GM18907 (cell line): ENCODE results near the gene DLX1.
"Not testable (repeated sequence)": the region's sequence is repeated elsewhere in the genome, so short reads cannot be mapped to it uniquely, and the experiment has no call there.

ENCODE experiments used
- ATAC-seq: cut with Tn5 transposase; IDR thresholded peaks from one replicate; pipeline ENCODE4 v1.9.1; 2021; ENCODE audit warnings: mild to moderate bottlenecking, moderate library complexity; ENCODE audit not compliant: unreplicated experiment

The DLX1 gene

DNA sequence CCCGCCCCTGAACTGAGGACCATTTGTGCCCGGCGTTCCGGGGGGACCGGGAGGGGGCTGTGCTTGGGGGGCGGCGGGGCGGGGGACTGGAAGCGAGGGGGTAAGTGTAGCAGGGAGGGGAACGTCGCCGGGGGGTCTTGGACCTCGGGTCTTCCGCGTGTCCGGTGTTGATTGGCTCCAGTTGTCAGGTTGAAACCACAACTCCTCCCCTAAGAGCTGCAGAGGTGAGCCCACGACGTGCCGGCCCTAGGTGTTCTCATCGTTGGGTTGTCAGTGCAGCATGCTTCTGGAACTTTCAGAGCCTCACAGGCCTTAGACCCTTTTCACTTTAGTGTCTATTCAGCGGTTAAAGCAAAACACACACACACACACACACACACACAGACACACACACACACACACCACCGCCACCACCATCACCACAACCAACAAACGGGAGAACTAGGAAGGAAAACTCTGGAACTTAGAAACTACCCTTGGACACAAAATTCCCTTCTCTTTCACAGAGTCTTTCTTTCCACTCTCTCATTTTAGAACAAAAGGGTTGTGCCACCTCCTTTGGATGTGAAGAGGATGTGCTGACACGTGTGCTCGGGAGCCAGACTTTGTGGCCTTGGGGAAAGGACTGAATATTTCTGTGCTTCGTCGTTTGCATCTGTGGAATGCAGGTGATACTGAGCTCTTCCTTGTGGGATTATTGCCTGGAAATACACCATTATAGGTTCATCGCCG, 24.1 kb downstream of the DLX1 start:
- ATAC-seq, result no peak

DNA sequence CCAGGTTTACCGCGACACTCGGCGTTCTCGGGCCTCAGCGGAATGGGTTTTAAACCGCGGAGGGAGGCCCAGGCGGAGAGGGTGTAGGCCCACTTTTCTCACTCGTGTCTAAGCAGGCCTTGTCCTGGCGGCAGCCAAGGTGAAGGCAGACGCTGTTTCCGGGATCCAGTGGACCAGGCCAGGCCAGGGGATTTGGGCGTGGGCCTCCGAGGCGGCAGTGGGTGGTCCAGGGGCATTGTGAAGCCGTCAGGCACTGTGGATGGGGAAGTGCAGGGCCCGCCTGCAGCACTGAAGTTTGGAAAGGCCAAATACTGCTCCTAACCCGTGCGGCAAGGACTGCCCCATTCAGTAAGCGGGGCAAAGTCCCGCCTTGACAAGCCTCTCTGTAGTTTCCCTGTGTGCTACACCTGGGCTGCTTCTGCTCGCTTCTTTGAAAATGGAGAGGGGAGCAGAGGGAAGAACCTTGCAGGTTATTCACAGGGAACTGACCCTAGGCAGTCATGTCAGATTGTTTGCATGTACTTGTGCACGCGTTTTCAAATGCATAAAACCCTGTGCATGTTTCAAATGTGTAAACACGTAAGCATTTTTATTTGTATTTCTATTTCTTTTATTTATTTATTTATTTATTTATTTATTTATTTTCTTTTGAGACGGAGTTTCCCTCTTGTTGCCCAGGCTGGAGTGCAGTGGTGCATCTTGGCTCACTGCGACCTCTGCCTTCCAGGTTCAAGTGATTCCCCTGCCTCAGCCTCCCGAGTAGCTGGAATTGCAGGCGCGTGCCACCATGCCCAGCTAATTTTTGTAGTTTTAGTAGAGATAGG, 24.9 kb downstream of the DLX1 start:
- ATAC-seq, result no peak

- ATAC-seq, result no peak
Observed at GRCh38 chr2:172113617-172114016, 28.3 kb downstream of the DLX1 start.

GRCh38 chr2:172114176-172114575, 28.9 kb downstream of the DLX1 start:
- ATAC-seq, result not testable (repeated sequence)

- no peak for ATAC-seq
Observed at GRCh38 chr2:172114579-172114978, 29.3 kb downstream of the DLX1 start.

GRCh38 chr2:172116107-172116506, 30.8 kb downstream of the DLX1 start:
- ATAC-seq, result no peak

GRCh38 chr2:172119089-172119488, 33.8 kb downstream of the DLX1 start:
- ATAC-seq, result no peak

DNA sequence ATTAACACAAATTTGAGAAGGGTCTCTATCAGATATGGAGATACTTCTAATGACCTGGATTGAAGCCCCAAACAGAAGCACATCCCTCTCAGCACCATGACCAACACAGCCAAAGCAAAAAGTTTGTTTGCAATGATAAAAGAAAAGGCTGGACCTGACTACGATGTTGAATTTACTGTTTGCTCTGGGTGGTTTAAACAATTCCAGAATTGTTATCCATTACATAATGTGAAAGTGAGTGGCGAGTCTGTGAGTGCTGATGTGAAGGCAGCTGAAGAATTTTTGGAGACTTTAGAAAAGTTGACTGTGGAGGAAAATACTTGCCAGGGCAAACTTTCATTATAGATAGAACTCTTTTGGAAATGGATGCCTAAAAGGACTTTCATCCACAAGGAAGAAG, 34.8 kb downstream of the DLX1 start:
- no peak for ATAC-seq

DNA sequence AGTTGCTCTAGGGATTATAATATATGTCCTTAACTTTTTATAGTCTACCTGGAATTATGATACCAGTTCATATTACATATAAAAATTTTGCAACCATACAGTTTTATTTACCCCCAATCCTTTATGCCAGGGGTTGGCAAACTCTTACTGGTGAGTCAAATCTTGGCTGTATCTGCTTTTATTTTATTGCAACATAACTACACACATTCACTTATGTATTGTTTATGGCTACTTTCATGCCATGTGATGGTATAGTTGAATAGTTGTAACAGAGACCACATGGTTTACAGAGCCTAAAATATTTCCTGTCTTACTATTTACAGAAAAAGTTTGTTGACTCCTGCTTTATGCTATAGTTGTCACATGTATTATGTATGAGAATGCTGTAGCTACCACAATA, 43.2 kb downstream of the DLX1 start:
- no peak for ATAC-seq

GRCh38 chr2:172129404-172129803, 44.1 kb downstream of the DLX1 start:
- ATAC-seq, result no peak

DNA sequence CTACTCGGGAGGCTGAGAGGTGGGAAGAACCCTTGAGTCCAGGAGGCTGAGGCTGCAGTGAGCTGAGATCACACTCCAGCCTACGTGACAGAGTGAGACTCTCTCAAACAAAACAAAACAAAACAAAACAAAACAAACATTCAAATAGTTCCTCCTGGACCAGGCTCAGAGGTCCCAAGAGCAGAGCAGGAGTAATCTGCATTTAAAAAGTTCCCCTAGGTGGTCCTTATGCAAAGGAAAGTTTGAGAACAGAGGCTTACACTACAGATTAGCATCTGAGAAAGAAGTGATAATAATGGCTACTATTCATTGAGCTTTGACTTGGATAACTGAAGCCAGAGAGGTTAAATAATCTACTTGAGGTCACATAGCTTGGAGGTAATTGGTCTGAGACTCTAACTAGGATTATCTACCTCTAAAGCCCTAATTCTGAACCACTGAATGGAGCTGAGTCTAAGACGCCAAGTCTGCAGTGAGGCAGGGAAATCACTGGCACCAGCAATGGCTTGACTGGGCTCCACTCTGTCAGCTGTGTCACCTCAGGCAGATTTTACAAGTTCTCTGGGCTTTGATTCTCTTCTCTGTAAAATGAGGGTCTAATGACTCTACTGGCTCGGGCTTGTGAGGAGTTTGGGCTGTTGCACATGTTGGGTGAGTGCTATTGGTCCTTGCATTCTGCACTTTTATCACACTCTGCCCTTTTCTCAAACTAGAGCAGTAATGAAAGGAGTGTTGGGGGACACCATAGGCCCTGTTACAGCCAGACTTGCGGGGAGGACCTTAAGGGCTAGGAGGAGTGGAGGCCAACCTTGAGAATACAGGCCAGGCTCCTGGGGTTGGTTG, 46.6 kb downstream of the DLX1 start:
- no peak for ATAC-seq

DNA sequence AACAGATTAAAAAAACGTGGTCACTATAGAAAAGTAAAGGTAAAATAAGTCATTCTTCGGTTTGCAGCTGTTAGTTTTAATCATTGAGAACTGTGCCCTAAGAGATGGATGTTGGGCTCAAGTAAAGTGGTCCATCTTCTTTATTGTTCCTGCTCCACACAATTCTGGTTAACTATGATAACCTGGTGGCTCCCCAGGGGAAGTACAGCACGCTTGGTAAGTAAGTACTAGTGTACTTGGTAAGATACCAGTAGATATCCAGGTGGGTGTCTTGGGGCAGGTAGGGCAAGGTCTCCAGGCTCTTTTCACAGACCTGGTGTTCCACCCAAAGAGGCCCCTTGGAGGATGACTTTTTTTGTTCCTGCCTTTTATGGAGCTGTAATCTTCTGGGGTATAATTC, 49.0 kb downstream of the DLX1 start:
- no peak for ATAC-seq

DNA sequence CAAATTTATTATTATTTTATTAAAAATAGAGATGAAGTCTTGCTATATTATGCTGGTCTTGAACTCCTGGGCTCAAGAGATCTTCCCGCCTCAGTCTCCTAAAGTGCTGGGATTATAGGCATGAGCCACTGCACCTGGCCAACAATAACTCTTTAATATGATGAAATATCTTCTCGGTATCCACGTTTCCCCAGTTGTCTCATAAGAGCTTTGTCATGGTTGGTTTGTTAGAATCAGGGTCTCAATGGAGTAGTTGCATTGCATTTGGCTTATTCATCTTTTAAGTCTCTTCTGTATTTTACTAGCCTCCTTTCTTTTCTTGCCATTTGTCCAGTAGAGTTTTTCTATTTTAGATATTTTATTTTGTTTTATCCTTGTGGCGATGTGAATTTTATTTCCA, 50.1 kb downstream of the DLX1 start:
- ATAC-seq, result no peak

- ATAC-seq, result no peak
Observed at GRCh38 chr2:172137109-172137508, 51.8 kb downstream of the DLX1 start.

DNA sequence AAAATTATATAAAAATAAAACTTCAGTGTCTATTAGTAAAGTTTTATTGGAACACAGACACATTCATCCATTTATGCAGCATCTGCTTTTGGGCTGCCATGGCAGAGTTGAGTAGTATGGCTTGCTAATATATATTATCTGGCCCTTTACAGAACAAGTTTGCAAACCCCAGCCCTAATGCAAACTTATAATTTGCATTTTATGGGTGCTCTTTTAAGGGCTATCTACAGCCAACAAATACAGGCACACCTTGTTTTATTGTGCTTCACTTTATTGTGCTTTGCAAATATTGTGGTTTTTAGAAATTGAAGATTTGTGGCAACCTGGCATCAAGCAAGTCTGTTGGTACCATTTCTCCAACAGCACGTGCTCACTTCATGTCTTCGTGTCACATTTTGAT, 52.6 kb downstream of the DLX1 start:
- no peak for ATAC-seq

- not testable (repeated sequence) for ATAC-seq
Observed at GRCh38 chr2:172138727-172139126, 53.4 kb downstream of the DLX1 start.
